ENCODE measurements around the gene ZNF217.
"Not testable (repeated sequence)": the region's sequence is repeated elsewhere in the genome, so short reads cannot be mapped to it uniquely, and the experiment has no call there.

ZNF217 gene

GRCh38 chr20:53592992-53593465 lies 610 bp downstream of the ZNF217 start:
- H3K4me3 ChIP-seq (replicated peaks; ENCODE audit: low read depth, low read length) = peak overlapping the region; percentile 72
- no peak for TF ChIP-seq CTCF (IDR thresholded peaks at IDR 0.05; ENCODE audit: low read length, missing control alignments)
- no peak for DNase-seq (ENCODE audit: low read depth)

GRCh38 chr20:53592454-53592991 lies 1.1 kb downstream of the ZNF217 start:
- DNase-seq (ENCODE audit: low read depth) = peak; percentile 73
- H3K4me3 ChIP-seq (replicated peaks; ENCODE audit: low read depth, low read length) = peak overlapping the region; percentile 72

- not testable (repeated sequence) for DNase-seq (ENCODE audit: low read depth)
Observed at GRCh38 chr20:53591941-53592441, 1.6 kb downstream of the ZNF217 start.

GRCh38 chr20:53591206-53591741 lies 2.4 kb downstream of the ZNF217 start:
- DNase-seq (ENCODE audit: low read depth) = not testable (repeated sequence)

More at GRCh38 chr20:53591941-53592441, 1.6 kb downstream of the ZNF217 start:
- peak overlapping the region; percentile 72 for H3K4me3 ChIP-seq (replicated peaks; ENCODE audit: low read depth, low read length)

GRCh38 chr20:53590608-53591007 lies 3.0 kb downstream of the ZNF217 start:
- not testable (repeated sequence) for DNase-seq (ENCODE audit: low read depth)
- peak overlapping the region; percentile 72 for H3K4me3 ChIP-seq (replicated peaks; ENCODE audit: low read depth, low read length)

More at GRCh38 chr20:53591206-53591741, 2.4 kb downstream of the ZNF217 start:
- H3K4me3 ChIP-seq (replicated peaks; ENCODE audit: low read depth, low read length) = peak overlapping the region; percentile 72

DNA sequence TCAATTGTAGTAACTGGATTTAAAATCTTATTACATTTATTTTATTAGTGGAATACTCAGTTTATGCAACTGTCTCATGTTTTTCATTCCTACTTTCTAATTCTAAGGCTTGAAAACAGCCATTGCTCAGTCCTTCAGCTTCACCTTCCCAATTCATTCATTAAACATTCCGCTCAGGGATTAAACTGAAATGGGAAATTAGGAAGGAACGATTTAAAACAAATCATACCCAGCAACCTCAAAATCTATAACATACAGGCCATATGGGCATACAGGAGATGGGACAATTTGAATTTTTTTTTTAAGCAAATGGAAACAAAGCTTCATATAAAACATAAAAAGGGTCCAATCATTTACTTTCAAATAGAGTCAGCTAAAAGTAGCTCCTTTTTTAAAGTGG lies 3.5 kb downstream of the ZNF217 start:
- not testable (repeated sequence) for DNase-seq (ENCODE audit: low read depth)
- H3K4me3 ChIP-seq (replicated peaks; ENCODE audit: low read depth, low read length) = peak overlapping the region; percentile 43

GRCh38 chr20:53589321-53590065 lies 4.1 kb downstream of the ZNF217 start:
- peak overlapping the region; percentile 43 for H3K4me3 ChIP-seq (replicated peaks; ENCODE audit: low read depth, low read length)
- DNase-seq (ENCODE audit: low read depth) = not testable (repeated sequence)

GRCh38 chr20:53587157-53587703 lies 6.4 kb downstream of the ZNF217 start:
- DNase-seq (ENCODE audit: low read depth); H3K4me3 ChIP-seq (replicated peaks; ENCODE audit: low read depth, low read length): not testable (repeated sequence)

DNA sequence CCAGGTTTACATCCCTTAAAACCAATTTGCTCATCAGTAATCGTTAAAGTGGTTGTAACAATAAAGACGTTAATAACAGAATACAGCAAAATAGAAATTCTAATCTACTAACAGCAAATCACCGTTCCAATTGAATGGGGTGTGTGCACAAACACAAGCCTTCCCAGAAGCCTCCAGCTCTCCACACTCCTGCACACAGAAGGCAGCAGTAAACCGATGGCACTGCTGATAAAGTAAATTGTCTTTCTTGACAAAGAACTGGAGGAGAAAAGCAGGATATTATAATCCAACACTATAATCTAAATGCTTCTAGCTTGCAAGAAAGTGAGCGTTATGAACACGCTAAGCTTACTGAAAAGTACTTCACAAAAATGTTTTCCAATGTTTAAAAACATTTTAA lies 7.0 kb downstream of the ZNF217 start:
- no peak for TF ChIP-seq CTCF (IDR thresholded peaks at IDR 0.05; ENCODE audit: low read length, missing control alignments)
- H3K4me3 ChIP-seq (replicated peaks; ENCODE audit: low read depth, low read length) = no peak overlapping the region
- no peak for DNase-seq (ENCODE audit: low read depth)

DNA sequence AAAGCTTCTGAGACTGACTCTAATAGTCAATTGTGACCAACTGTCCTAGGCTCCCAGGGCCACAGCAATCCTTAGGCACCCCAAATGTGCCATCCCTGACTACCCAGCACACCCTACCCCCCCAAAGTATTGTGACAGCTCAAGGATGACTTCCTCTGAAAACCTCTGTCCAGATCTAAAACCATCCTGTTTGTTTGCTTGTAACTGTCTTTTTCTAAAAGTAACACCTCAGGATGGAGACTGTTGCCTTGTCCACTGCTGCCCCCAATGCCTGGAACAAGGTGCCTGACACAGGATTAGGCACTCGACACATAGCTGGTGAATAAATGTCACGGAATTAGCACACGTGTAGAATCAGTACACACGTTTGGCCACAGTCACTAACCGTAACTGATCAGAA lies 7.7 kb downstream of the ZNF217 start:
- not testable (repeated sequence) for H3K4me3 ChIP-seq (replicated peaks; ENCODE audit: low read depth, low read length); DNase-seq (ENCODE audit: low read depth)

DNA sequence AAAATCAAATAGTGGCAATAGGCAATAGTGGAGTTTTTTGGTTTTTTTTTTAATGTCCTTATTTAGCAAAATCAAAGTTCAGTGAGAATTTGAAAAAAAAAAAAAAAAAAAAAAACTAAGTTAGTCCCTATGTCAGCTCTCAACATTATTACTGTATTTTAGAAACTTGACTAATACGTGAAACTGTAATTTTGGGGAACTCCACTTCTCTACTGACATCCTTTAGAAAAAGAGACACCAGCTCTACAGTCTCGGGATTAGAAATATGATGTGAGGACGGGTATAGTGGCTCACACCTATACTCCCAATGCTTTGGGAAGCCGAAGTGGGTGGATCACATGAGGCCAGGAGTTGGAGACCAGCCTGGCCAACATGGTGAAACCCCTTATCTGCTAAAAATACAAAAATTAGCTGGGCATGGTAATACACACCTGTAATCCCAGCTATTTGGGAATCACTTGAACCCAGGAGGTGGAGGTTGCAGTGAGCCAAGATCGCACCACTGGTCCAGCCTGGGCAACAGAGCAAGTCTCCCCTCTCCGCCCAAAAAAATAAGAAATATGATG lies 8.6 kb downstream of the ZNF217 start:
- not testable (repeated sequence) for DNase-seq (ENCODE audit: low read depth); H3K4me3 ChIP-seq (replicated peaks; ENCODE audit: low read depth, low read length)

GRCh38 chr20:53584550-53584913 lies 9.1 kb downstream of the ZNF217 start:
- not testable (repeated sequence) for H3K4me3 ChIP-seq (replicated peaks; ENCODE audit: low read depth, low read length); DNase-seq (ENCODE audit: low read depth)

- H3K4me3 ChIP-seq (replicated peaks; ENCODE audit: low read depth, low read length); DNase-seq (ENCODE audit: low read depth): not testable (repeated sequence)
Observed at GRCh38 chr20:53583660-53584549, 9.7 kb downstream of the ZNF217 start.

Data from fibroblast of pulmonary artery (primary cell).